CD8-positive, alpha-beta memory T cell (primary cell): ENCODE data around the gene DUS3L. TPM values are rescaled to one million over a fixed set of nuclear protein-coding genes. Genes with fewer than 3 reads are reported as not detected.

Source experiments
- CTCF ChIA-PET: fragments of 350-600 bp; sonication (Branson Sonifier 250); formaldehyde crosslinking; loops from one replicate; lab custom pipeline; 2021; ENCODE audit warnings: antibody characterized with exemption; lab: Charles Lee
- POLR2A ChIA-PET: fragments of 350-600 bp; sonication (Branson Sonifier 250); formaldehyde crosslinking; loops from one replicate; lab custom pipeline; 2021; ENCODE audit warnings: antibody characterized with exemption; lab: Charles Lee
- DNase-seq, 5 donors: peaks; one replicate each; pipeline versions ENCODE4 v3.0.0 to v3.0.0-alpha.2; 2020 to 2022; ENCODE audit warnings: mixed read lengths in 1 of 5
- H3K27ac ChIP-seq: one replicate; pipeline ENCODE4 v1.7.0; 2013; ENCODE audit warnings: low read depth, mild to moderate bottlenecking, low read length, moderate library complexity
- H3K27me3 ChIP-seq: 2 replicates; pipeline ENCODE4 v1.7.0; 2013; ENCODE audit warnings: low read length, mild to moderate bottlenecking; ENCODE audit not compliant: insufficient read depth, poor library complexity, severe bottlenecking
- H3K36me3 ChIP-seq: 2 replicates; pipeline ENCODE4 v1.7.0; 2013; ENCODE audit warnings: mild to moderate bottlenecking, low read length, moderate library complexity; ENCODE audit not compliant: insufficient read depth
- H3K4me1 ChIP-seq: 2 replicates; pipeline ENCODE4 v1.7.0; 2013; ENCODE audit warnings: mild to moderate bottlenecking, low read length, moderate library complexity; ENCODE audit not compliant: insufficient read depth
- H3K4me3 ChIP-seq: 2 replicates; pipeline ENCODE4 v1.7.0; 2013; ENCODE audit warnings: mild to moderate bottlenecking, low read length
- H3K9me3 ChIP-seq: 2 replicates; pipeline ENCODE4 v1.7.0; 2013; ENCODE audit warnings: mild to moderate bottlenecking, low read length
- H3K27ac Mint-ChIP-seq, 8 donors: one replicate each; pipeline ENCODE4 v1.8.0; 2020 to 2021; ENCODE audit warnings: mixed read lengths in 8 of 8, mild to moderate bottlenecking in 6 of 8, inconsistent platforms in 3 of 8, moderate library complexity in 3 of 8
- H3K27me3 Mint-ChIP-seq, 2 donors: one replicate each; pipeline ENCODE4 v1.8.0; 2020 to 2021; ENCODE audit warnings: mixed read lengths in 2 of 2, mild to moderate bottlenecking in 1 of 2, moderate library complexity in 1 of 2
- H3K36me3 Mint-ChIP-seq, 3 donors: one replicate each; pipeline ENCODE4 v1.8.0; 2020 to 2021; ENCODE audit warnings: mixed read lengths in 3 of 3, inconsistent platforms in 1 of 3, mild to moderate bottlenecking in 1 of 3
- H3K4me1 Mint-ChIP-seq, 3 donors: one replicate each; pipeline ENCODE4 v1.8.0; 2020 to 2021; ENCODE audit warnings: mixed read lengths in 3 of 3, inconsistent platforms in 1 of 3, mild to moderate bottlenecking in 1 of 3
- H3K4me3 Mint-ChIP-seq, 7 donors: one replicate each; pipeline ENCODE4 v1.8.0; 2020 to 2021; ENCODE audit warnings: mixed read lengths in 7 of 7, mild to moderate bottlenecking in 6 of 7, moderate library complexity in 4 of 7, inconsistent platforms in 2 of 7
- H3K9me3 Mint-ChIP-seq, 5 donors: one replicate each; pipeline ENCODE4 v1.8.0; 2020 to 2022; ENCODE audit warnings: mixed read lengths in 5 of 5, mild to moderate bottlenecking in 3 of 5, moderate library complexity in 2 of 5, inconsistent platforms in 1 of 5
- polyA plus RNA-seq: library from polyadenylated mRNA; unstranded; fragments of 300-500 nt; fragmentation: Illumina TruSeq; gene quantifications from one replicate; pipeline ENCODE4 v1.2.3, GENCODE V29; 2021
- total RNA-seq, 2 experiments: library from RNA; stranded (reverse); gene quantifications; one replicate each; pipeline ENCODE4 v1.2.3, GENCODE V29; 2021

DUS3L gene
- total and polyA plus RNA-seq, 3 experiments from 2014 or later: 33.2 to 93.6 (median 90.9) TPM

- H3K27ac Mint-ChIP-seq: no peak overlapping the region
- H3K4me3 Mint-ChIP-seq: no peak overlapping the region
- no peak overlapping the region for H3K4me3 ChIP-seq
- no peaks in the 10 kb centered on the region for H3K9me3 ChIP-seq
- no peaks in the 10 kb centered on the region for H3K36me3 ChIP-seq
- H3K27ac ChIP-seq: no peak overlapping the region
- CTCF ChIA-PET: no interaction called here
- H3K9me3 Mint-ChIP-seq: peaks cover 0 to 5% (median 0%) of the 10 kb centered on the region in 5 donors
- peaks cover 0 to 2% (median 0%) of the 10 kb centered on the region in 3 donors for H3K36me3 Mint-ChIP-seq
- no peak for DNase-seq
- H3K4me1 Mint-ChIP-seq: peaks cover 4 to 19% (median 4%) of the 10 kb centered on the region in 3 donors
- no peaks in the 10 kb centered on the region for H3K27me3 ChIP-seq
- POLR2A ChIA-PET: no interaction called here
- H3K27me3 Mint-ChIP-seq: peaks cover 8 to 16% of the 10 kb centered on the region in 2 donors
- peaks cover 19% of the 10 kb centered on the region for H3K4me1 ChIP-seq
Measured at GRCh38 chr19:5831159-5831558, 40.2 kb upstream of the DUS3L start.

- no peak overlapping the region for H3K27ac Mint-ChIP-seq
- H3K4me3 ChIP-seq: no peak overlapping the region
Measured at GRCh38 chr19:5829567-5830310, 38.8 kb upstream of the DUS3L start.

GRCh38 chr19:5828661-5829566 lies 38.0 kb upstream of the DUS3L start:
- Mint-ChIP-seq H3K9me3 (peaks cover 0 to 5% (median 0%) of the 10 kb centered on the region in 5 donors), H3K36me3 (peaks cover 0 to 2% (median 0%) of the 10 kb centered on the region in 3 donors), H3K4me3 (peak overlapping the region; percentile 85 to 95 (median 92)), H3K27ac (peak overlapping the region; percentile 81 to 97 (median 92)), H3K27me3 (peaks cover 5 to 7% of the 10 kb centered on the region in 2 donors), H3K4me1 (peaks cover 4 to 19% (median 4%) of the 10 kb centered on the region in 3 donors)
- ChIA-PET POLR2A (interaction anchor here (0.6 to 2.5 kb wide), 2 partner anchors 75 to 148 kb away, joined by 3 to 24 read pairs; partner anchors contain the start of genes NDUFA11 and VMAC), CTCF (interaction anchor here (1.6 kb wide), 1 partner anchor 25 kb away, joined by 4 read pairs; no protein-coding TSS in a partner anchor)
- H3K27me3 ChIP-seq: no peaks in the 10 kb centered on the region
- H3K9me3 ChIP-seq: no peaks in the 10 kb centered on the region
- H3K4me3 ChIP-seq: peak overlapping the region; percentile 76
- peak overlapping the region; percentile 77 for H3K27ac ChIP-seq
- peak in 1 of 5 donors; percentile 17 for DNase-seq
- H3K4me1 ChIP-seq: peaks cover 19% of the 10 kb centered on the region
- no peaks in the 10 kb centered on the region for H3K36me3 ChIP-seq

More at GRCh38 chr19:5829567-5830310, 38.8 kb upstream of the DUS3L start:
- Histone ChIP-seq H3K27ac (no peak overlapping the region), H3K27me3 (no peaks in the 10 kb centered on the region), H3K36me3 (no peaks in the 10 kb centered on the region), H3K9me3 (no peaks in the 10 kb centered on the region), H3K4me1 (peaks cover 19% of the 10 kb centered on the region)
- POLR2A ChIA-PET: interaction anchor here (2.5 kb wide), 1 partner anchor 74 kb away, joined by 24 read pairs; the partner anchor contains the start of genes NDUFA11 and VMAC
- CTCF ChIA-PET: interaction anchor here (1.6 kb wide), 1 partner anchor 26 kb away, joined by 4 read pairs; no protein-coding TSS in a partner anchor
- H3K4me3 Mint-ChIP-seq: peak overlapping the region in 3 of 7 donors; percentile 37 to 79 (median 43)
- no peak for DNase-seq
- peaks cover 0 to 2% (median 0%) of the 10 kb centered on the region in 3 donors for H3K36me3 Mint-ChIP-seq
- peaks cover 8 to 9% of the 10 kb centered on the region in 2 donors for H3K27me3 Mint-ChIP-seq
- H3K4me1 Mint-ChIP-seq: peaks cover 4 to 19% (median 4%) of the 10 kb centered on the region in 3 donors
- H3K9me3 Mint-ChIP-seq: peaks cover 0 to 5% (median 0%) of the 10 kb centered on the region in 5 donors

GRCh38 chr19:5827891-5828660 lies 37.1 kb upstream of the DUS3L start:
- POLR2A ChIA-PET: interaction anchor here (0.6 to 2.5 kb wide), 2 partner anchors 76 to 149 kb away, joined by 3 to 24 read pairs; partner anchors contain the start of genes NDUFA11 and VMAC
- Mint-ChIP-seq H3K36me3 (peaks cover 0 to 2% (median 0%) of the 10 kb centered on the region in 3 donors), H3K9me3 (peaks cover 0 to 5% (median 0%) of the 10 kb centered on the region in 5 donors), H3K27me3 (peaks cover 3 to 7% of the 10 kb centered on the region in 2 donors), H3K4me3 (peak overlapping the region; percentile 85 to 95 (median 92)), H3K27ac (peak overlapping the region; percentile 81 to 97 (median 92)), H3K4me1 (peaks cover 4 to 19% (median 4%) of the 10 kb centered on the region in 3 donors)
- Histone ChIP-seq H3K36me3 (no peaks in the 10 kb centered on the region), H3K4me1 (peaks cover 19% of the 10 kb centered on the region), H3K27ac (peak overlapping the region; percentile 77), H3K9me3 (no peaks in the 10 kb centered on the region), H3K27me3 (no peaks in the 10 kb centered on the region), H3K4me3 (peak overlapping the region; percentile 76)
- DNase-seq: peak; percentile 82 to 96 (median 87)
- CTCF ChIA-PET: interaction anchor here (0.6 to 1.6 kb wide), 3 partner anchors 24 to 1688 kb away, joined by 3 to 4 read pairs (median 4); no protein-coding TSS in a partner anchor

GRCh38 chr19:5827342-5827890 lies 36.5 kb upstream of the DUS3L start:
- Mint-ChIP-seq H3K4me3 (peak overlapping the region; percentile 72 to 95 (median 82)), H3K27ac (peak overlapping the region in 7 of 8 donors; percentile 47 to 96 (median 90)), H3K9me3 (peaks cover 0 to 5% (median 0%) of the 10 kb centered on the region in 5 donors), H3K36me3 (peaks cover 0 to 2% (median 0%) of the 10 kb centered on the region in 3 donors), H3K4me1 (peaks cover 4 to 19% (median 4%) of the 10 kb centered on the region in 3 donors), H3K27me3 (peaks cover 3 to 11% of the 10 kb centered on the region in 2 donors)
- H3K4me3 ChIP-seq: no peak overlapping the region
- H3K36me3 ChIP-seq: no peaks in the 10 kb centered on the region
- H3K27me3 ChIP-seq: no peaks in the 10 kb centered on the region
- DNase-seq: no peak
- peaks cover 19% of the 10 kb centered on the region for H3K4me1 ChIP-seq
- H3K27ac ChIP-seq: peak overlapping the region; percentile 77
- no peaks in the 10 kb centered on the region for H3K9me3 ChIP-seq
- POLR2A ChIA-PET: interaction anchor here (0.8 to 2.5 kb wide), 2 partner anchors 27 to 77 kb away, joined by 3 to 24 read pairs; partner anchors contain the start of genes NDUFA11 and VMAC
- CTCF ChIA-PET: interaction anchor here (0.6 to 1.2 kb wide), 2 partner anchors 23 to 1687 kb away, joined by 3 to 4 read pairs; no protein-coding TSS in a partner anchor

GRCh38 chr19:5826531-5827341 lies 35.8 kb upstream of the DUS3L start:
- CTCF ChIA-PET: interaction anchor here (1.2 kb wide), 1 partner anchor 23 kb away, joined by 4 read pairs; no protein-coding TSS in a partner anchor
- Histone ChIP-seq H3K4me3 (no peak overlapping the region), H3K27me3 (no peaks in the 10 kb centered on the region), H3K27ac (no peak overlapping the region), H3K4me1 (peaks cover 19% of the 10 kb centered on the region), H3K36me3 (no peaks in the 10 kb centered on the region), H3K9me3 (no peaks in the 10 kb centered on the region)
- H3K27ac Mint-ChIP-seq: peak overlapping the region in 6 of 8 donors; percentile 76 to 96 (median 90)
- peak in 3 of 5 donors; percentile 16 to 55 (median 49) for DNase-seq
- POLR2A ChIA-PET: interaction anchor here (0.8 to 2.5 kb wide), 2 partner anchors 27 to 77 kb away, joined by 3 to 24 read pairs; partner anchors contain the start of genes NDUFA11 and VMAC
- H3K27me3 Mint-ChIP-seq: peaks cover 3 to 11% of the 10 kb centered on the region in 2 donors
- peaks cover 0 to 5% (median 0%) of the 10 kb centered on the region in 5 donors for H3K9me3 Mint-ChIP-seq
- H3K36me3 Mint-ChIP-seq: peaks cover 0 to 2% (median 0%) of the 10 kb centered on the region in 3 donors
- H3K4me3 Mint-ChIP-seq: peak overlapping the region; percentile 72 to 87 (median 80)
- H3K4me1 Mint-ChIP-seq: peaks cover 4 to 19% (median 4%) of the 10 kb centered on the region in 3 donors
